Mononuclear cell (primary cell): ENCODE data around the gene MINDY3. TPM values are rescaled to one million over a fixed set of nuclear protein-coding genes. Genes with fewer than 3 reads are reported as not detected.

Experiments
- H3K27me3 ChIP-seq: 2 replicates; pipeline ENCODE4 v1.6.0; 2011; ENCODE audit warnings: low read length, control low read depth; ENCODE audit not compliant: insufficient read depth
- H3K4me1 ChIP-seq: 2 replicates; pipeline ENCODE4 v1.5.1; 2011; ENCODE audit warnings: mild to moderate bottlenecking, low read length, control low read depth; ENCODE audit not compliant: insufficient read depth
- H3K4me3 ChIP-seq: 2 replicates; pipeline ENCODE4 v1.5.1; 2011; ENCODE audit warnings: mild to moderate bottlenecking, low read length, moderate library complexity
- H3K9me3 ChIP-seq: 2 replicates; pipeline ENCODE4 v1.5.1; 2011; ENCODE audit warnings: low read depth, mild to moderate bottlenecking, control low read depth, low read length
- total RNA-seq: library from RNA; depleted of rRNA; stranded (reverse); fragments of >200 nt; gene quantifications from one replicate; pipeline ENCODE4 v1.2.3, GENCODE V29; 2012

The MINDY3 gene
- total RNA-seq, 1 donor: 61.1 TPM

- Histone ChIP-seq H3K27me3 (no peaks in the 10 kb centered on the region), H3K9me3 (no peaks in the 10 kb centered on the region)
These were observed 57.8 kb downstream of the MINDY3 start for GRCh38 chr10:15802375-15802949.

GRCh38 chr10:15801641-15802040 is 58.7 kb downstream of the MINDY3 start:
- Histone ChIP-seq H3K9me3 (no peaks in the 10 kb centered on the region), H3K4me3 (no peak overlapping the region), H3K27me3 (no peaks in the 10 kb centered on the region), H3K4me1 (no peaks in the 10 kb centered on the region)

More at GRCh38 chr10:15802375-15802949, 57.8 kb downstream of the MINDY3 start:
- H3K4me1 ChIP-seq: no peaks in the 10 kb centered on the region
- H3K4me3 ChIP-seq: no peak overlapping the region

- Histone ChIP-seq H3K4me1 (no peaks in the 10 kb centered on the region), H3K27me3 (no peaks in the 10 kb centered on the region), H3K9me3 (no peaks in the 10 kb centered on the region), H3K4me3 (no peak overlapping the region)
These were observed 59.2 kb downstream of the MINDY3 start for GRCh38 chr10:15801147-15801546.

- H3K9me3 ChIP-seq: no peaks in the 10 kb centered on the region
- H3K4me3 ChIP-seq: no peak overlapping the region
- no peaks in the 10 kb centered on the region for H3K27me3 ChIP-seq
- no peaks in the 10 kb centered on the region for H3K4me1 ChIP-seq
These were observed 63.0 kb downstream of the MINDY3 start for GRCh38 chr10:15797346-15797745.

GRCh38 chr10:15796762-15797161 is 63.5 kb downstream of the MINDY3 start:
- Histone ChIP-seq H3K27me3 (no peaks in the 10 kb centered on the region), H3K9me3 (no peaks in the 10 kb centered on the region), H3K4me1 (no peaks in the 10 kb centered on the region)

GRCh38 chr10:15796098-15796759 is 64.1 kb downstream of the MINDY3 start:
- no peaks in the 10 kb centered on the region for H3K4me1 ChIP-seq
- H3K27me3 ChIP-seq: no peaks in the 10 kb centered on the region
- no peak overlapping the region for H3K4me3 ChIP-seq
- H3K9me3 ChIP-seq: no peaks in the 10 kb centered on the region

More at GRCh38 chr10:15796762-15797161, 63.5 kb downstream of the MINDY3 start:
- H3K4me3 ChIP-seq: no peak overlapping the region

GRCh38 chr10:15795036-15795792 is 65.1 kb downstream of the MINDY3 start:
- Histone ChIP-seq H3K4me1 (no peaks in the 10 kb centered on the region), H3K4me3 (no peak overlapping the region), H3K27me3 (no peaks in the 10 kb centered on the region), H3K9me3 (no peaks in the 10 kb centered on the region)

- Histone ChIP-seq H3K27me3 (no peaks in the 10 kb centered on the region), H3K9me3 (no peaks in the 10 kb centered on the region), H3K4me1 (no peaks in the 10 kb centered on the region), H3K4me3 (no peak overlapping the region)
These were observed 65.7 kb downstream of the MINDY3 start for GRCh38 chr10:15794569-15794968.

GRCh38 chr10:15793664-15794063 is 66.6 kb downstream of the MINDY3 start:
- no peaks in the 10 kb centered on the region for H3K9me3 ChIP-seq
- no peaks in the 10 kb centered on the region for H3K4me1 ChIP-seq
- H3K4me3 ChIP-seq: no peak overlapping the region
- no peaks in the 10 kb centered on the region for H3K27me3 ChIP-seq

- Histone ChIP-seq H3K4me3 (no peak overlapping the region), H3K27me3 (no peaks in the 10 kb centered on the region), H3K9me3 (no peaks in the 10 kb centered on the region), H3K4me1 (no peaks in the 10 kb centered on the region)
These were observed 67.5 kb downstream of the MINDY3 start for GRCh38 chr10:15792777-15793176.

GRCh38 chr10:15791816-15792524 is 68.3 kb downstream of the MINDY3 start:
- Histone ChIP-seq H3K4me1 (no peaks in the 10 kb centered on the region), H3K9me3 (no peaks in the 10 kb centered on the region), H3K4me3 (no peak overlapping the region), H3K27me3 (no peaks in the 10 kb centered on the region)

- Histone ChIP-seq H3K9me3 (no peaks in the 10 kb centered on the region), H3K27me3 (no peaks in the 10 kb centered on the region), H3K4me1 (no peaks in the 10 kb centered on the region), H3K4me3 (no peak overlapping the region)
These were observed 70.3 kb downstream of the MINDY3 start for GRCh38 chr10:15789793-15790525.

GRCh38 chr10:15787426-15787825 is 72.9 kb downstream of the MINDY3 start:
- Histone ChIP-seq H3K4me1 (no peaks in the 10 kb centered on the region), H3K27me3 (no peaks in the 10 kb centered on the region), H3K4me3 (no peak overlapping the region), H3K9me3 (no peaks in the 10 kb centered on the region)

GRCh38 chr10:15784662-15785300 is 75.5 kb downstream of the MINDY3 start:
- H3K27me3 ChIP-seq: no peaks in the 10 kb centered on the region
- H3K4me1 ChIP-seq: no peaks in the 10 kb centered on the region
- H3K9me3 ChIP-seq: no peaks in the 10 kb centered on the region
- H3K4me3 ChIP-seq: no peak overlapping the region
